ENCODE results near the gene TTLL9.

DNA sequence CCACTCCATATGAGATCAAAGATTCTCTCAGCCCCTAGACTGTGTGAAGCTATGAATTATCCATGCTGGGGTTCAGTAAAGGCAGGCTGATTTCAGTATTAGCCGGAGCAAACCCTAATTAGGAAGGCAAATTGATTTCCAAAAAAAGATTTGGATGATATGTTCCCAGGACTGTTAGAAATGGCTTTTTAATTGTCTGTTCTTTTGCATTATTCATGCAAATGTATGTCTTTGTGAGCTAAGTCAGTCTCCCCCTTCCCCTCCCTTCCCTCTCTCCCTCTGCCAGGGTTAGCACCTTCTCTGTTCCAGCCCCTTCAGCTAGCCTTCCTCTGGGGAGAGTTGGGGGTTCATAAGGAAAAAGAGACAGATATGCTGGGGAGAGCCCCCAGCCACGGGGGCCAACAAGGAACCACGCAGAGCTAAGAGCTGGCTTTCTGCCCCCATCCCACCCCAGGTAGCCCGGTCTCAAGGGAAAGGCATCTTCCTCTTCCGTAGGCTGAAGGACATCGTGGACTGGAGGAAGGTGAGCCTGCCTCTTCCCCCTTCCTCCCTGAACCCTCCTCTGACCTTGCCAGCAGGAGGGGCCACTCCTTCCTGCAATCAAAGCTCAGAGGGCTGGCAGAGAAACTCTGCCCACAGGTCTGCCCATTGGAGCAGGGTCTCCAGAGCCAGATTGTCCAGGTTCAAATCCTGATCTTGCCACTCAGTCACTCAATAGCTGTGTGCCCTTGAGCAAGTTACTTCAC is 49.1 kb downstream of the TTLL9 start:
- TF ChIP-seq, protein P1, sequence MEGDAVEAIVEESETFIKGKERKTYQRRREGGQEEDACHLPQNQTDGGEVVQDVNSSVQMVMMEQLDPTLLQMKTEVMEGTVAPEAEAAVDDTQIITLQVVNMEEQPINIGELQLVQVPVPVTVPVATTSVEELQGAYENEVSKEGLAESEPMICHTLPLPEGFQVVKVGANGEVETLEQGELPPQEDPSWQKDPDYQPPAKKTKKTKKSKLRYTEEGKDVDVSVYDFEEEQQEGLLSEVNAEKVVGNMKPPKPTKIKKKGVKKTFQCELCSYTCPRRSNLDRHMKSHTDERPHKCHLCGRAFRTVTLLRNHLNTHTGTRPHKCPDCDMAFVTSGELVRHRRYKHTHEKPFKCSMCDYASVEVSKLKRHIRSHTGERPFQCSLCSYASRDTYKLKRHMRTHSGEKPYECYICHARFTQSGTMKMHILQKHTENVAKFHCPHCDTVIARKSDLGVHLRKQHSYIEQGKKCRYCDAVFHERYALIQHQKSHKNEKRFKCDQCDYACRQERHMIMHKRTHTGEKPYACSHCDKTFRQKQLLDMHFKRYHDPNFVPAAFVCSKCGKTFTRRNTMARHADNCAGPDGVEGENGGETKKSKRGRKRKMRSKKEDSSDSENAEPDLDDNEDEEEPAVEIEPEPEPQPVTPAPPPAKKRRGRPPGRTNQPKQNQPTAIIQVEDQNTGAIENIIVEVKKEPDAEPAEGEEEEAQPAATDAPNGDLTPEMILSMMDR (IDR thresholded peaks at IDR 0.05), result no peak
- no peak for TF ChIP-seq POLR2A (IDR thresholded peaks at IDR 0.05)
